Stimulated activated CD8-positive, alpha-beta memory T cell treated with anti-CD3 and anti-CD28 coated beads, Interleukin-7, amount 100 ng/mL, for 1 hour (primary cell): Measurements from ENCODE around the gene PTBP3.
"Not testable (repeated sequence)": the region's sequence is repeated elsewhere in the genome, so short reads cannot be mapped to it uniquely, and the experiment has no call there.

Experiments
- DNase-seq, 2 donors: peaks; one replicate each; pipeline ENCODE4 v3.0.0-alpha.2; 2020; ENCODE audit warnings: low read depth in 2 of 2

The PTBP3 gene

GRCh38 chr9:112332977-112333638 is at the start of gene PTBP3:
Gene PTBP3 (minus strand): TSS chr9:112333619. CDS start chr9:112297865, 35,754 bp downstream.
- DNase-seq, result peak; percentile 61 to 63

- DNase-seq, result no peak
Measured at GRCh38 chr9:112382501-112383364, 49.3 kb upstream of the PTBP3 start.

- DNase-seq, result no peak
Measured at GRCh38 chr9:112382066-112382465, 48.6 kb upstream of the PTBP3 start.

GRCh38 chr9:112380825-112381221 is 47.4 kb upstream of the PTBP3 start:
- no peak for DNase-seq

GRCh38 chr9:112380102-112380824 is 46.8 kb upstream of the PTBP3 start, which contains the start of gene HSDL2:
Gene HSDL2 (plus strand): TSS chr9:112380108. CDS start chr9:112380164, 56 bp downstream.
- no peak for DNase-seq

GRCh38 chr9:112379177-112380101 is 46.0 kb upstream of the PTBP3 start:
- peak; percentile 96 to 99 for DNase-seq

- no peak for DNase-seq
Measured at GRCh38 chr9:112378328-112379176, 45.1 kb upstream of the PTBP3 start.

- DNase-seq, result no peak
Measured at GRCh38 chr9:112377684-112378327, 44.4 kb upstream of the PTBP3 start.

GRCh38 chr9:112377087-112377486 is 43.7 kb upstream of the PTBP3 start:
- no peak for DNase-seq

GRCh38 chr9:112375361-112375760 is 41.9 kb upstream of the PTBP3 start:
- DNase-seq, result no peak

GRCh38 chr9:112374232-112374631 is 40.8 kb upstream of the PTBP3 start:
- DNase-seq, result not testable (repeated sequence)

GRCh38 chr9:112373666-112374065 is 40.2 kb upstream of the PTBP3 start:
- DNase-seq, result not testable (repeated sequence)

GRCh38 chr9:112371060-112371459 is 37.6 kb upstream of the PTBP3 start:
- DNase-seq, result no peak

- no peak for DNase-seq
Measured at GRCh38 chr9:112369817-112370216, 36.4 kb upstream of the PTBP3 start.

GRCh38 chr9:112367465-112367864 is 34.0 kb upstream of the PTBP3 start:
- no peak for DNase-seq

GRCh38 chr9:112366591-112366990 is 33.2 kb upstream of the PTBP3 start:
- no peak for DNase-seq

GRCh38 chr9:112365257-112365656 is 31.8 kb upstream of the PTBP3 start:
- DNase-seq, result not testable (repeated sequence)

GRCh38 chr9:112364761-112365160 is 31.3 kb upstream of the PTBP3 start:
- no peak for DNase-seq

- DNase-seq, result no peak
Measured at GRCh38 chr9:112361601-112362000, 28.2 kb upstream of the PTBP3 start.
